Adrenal gland (tissue), 5 donors: Measurements from ENCODE around the gene EFCAB11.

Source experiments
- CTCF ChIP-seq, 6 experiments: fragments of 450-650 bp in 4 of 6; fragments of 200-600 bp in 2 of 6; sonication (generic) in 1 of 6; IDR thresholded peaks; 1 replicate in 5 of 6; 2 replicates in 1 of 6; pipeline versions ENCODE4 v1.5.1 to v1.8.0; 2016 to 2021; ENCODE audit warnings: antibody characterized with exemption in 6 of 6, mild to moderate bottlenecking in 2 of 6, moderate library complexity in 1 of 6
- POLR2A ChIP-seq, 2 donors: fragments of 450-650 bp; IDR thresholded peaks; one replicate each; pipeline ENCODE4 v1.6.1; 2017; ENCODE audit warnings: antibody characterized with exemption in 2 of 2, mild to moderate bottlenecking in 2 of 2, moderate library complexity in 1 of 2
- donor health status: DM: no; HTN: no; CAD: no.

GRCh38 chr14:89992273-89992672 lies 37.7 kb upstream of the EFCAB11 start:
- TF ChIP-seq CTCF (IDR thresholded peaks at IDR 0.05) (no peak), POLR2A (IDR thresholded peaks at IDR 0.05) (no peak)
